NCI-H460 (cell line): ENCODE data around the gene KLKB1. TPM values are rescaled to one million over a fixed set of nuclear protein-coding genes. Genes with fewer than 3 reads are reported as not detected.
"Not testable (repeated sequence)": the region's sequence is repeated elsewhere in the genome, so short reads cannot be mapped to it uniquely, and the experiment has no call there.

ENCODE experiments used
- DNase-seq: peaks from one replicate; pipeline ENCODE4 v3.0.0-alpha.2; 2016; ENCODE audit warnings: low read depth; ENCODE audit errors: extremely low read depth
- total RNA-seq: library from RNA; depleted of rRNA; stranded (reverse); fragments of >200 nt; shearing (Covaris generic); gene quantifications from 2 replicates; pipeline ENCODE4 v1.2.3, GENCODE V29; 2014

KLKB1 gene
- total RNA-seq, 1 experiment from 2014 or later: 0.15 TPM

GRCh38 chr4:186226521-186227189 is 652 bp upstream of the KLKB1 start:
- no peak for DNase-seq

GRCh38 chr4:186227744-186228513 is 622 bp downstream of the KLKB1 start:
- DNase-seq: no peak

- DNase-seq: no peak
Measured at GRCh38 chr4:186228514-186228894, 1.2 kb downstream of the KLKB1 start.

GRCh38 chr4:186234367-186234766 is 7.1 kb downstream of the KLKB1 start:
- no peak for DNase-seq

- no peak for DNase-seq
Measured at GRCh38 chr4:186236126-186236525, 8.8 kb downstream of the KLKB1 start.

DNA sequence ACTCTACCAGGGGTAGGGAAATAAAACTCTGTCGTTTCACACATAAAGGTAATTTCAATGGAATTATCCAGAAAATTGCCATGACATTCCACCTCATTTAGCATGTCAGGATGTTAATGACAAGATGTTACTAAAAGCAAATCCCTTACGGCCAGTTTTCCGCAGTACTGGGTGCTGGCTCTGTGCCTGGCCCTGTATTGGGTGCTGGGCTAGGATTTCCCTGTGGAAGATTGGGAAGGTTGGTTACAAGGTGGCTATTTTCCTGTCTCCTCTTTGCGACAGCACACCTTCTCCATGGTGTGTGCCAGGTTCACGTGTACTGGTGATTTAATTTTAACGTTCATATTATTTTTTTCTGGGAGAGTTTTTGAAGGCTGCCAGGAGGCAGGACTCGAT is 13.1 kb downstream of the KLKB1 start:
- DNase-seq: no peak

- DNase-seq: no peak
Measured at GRCh38 chr4:186240848-186241491, 13.7 kb downstream of the KLKB1 start.

DNA sequence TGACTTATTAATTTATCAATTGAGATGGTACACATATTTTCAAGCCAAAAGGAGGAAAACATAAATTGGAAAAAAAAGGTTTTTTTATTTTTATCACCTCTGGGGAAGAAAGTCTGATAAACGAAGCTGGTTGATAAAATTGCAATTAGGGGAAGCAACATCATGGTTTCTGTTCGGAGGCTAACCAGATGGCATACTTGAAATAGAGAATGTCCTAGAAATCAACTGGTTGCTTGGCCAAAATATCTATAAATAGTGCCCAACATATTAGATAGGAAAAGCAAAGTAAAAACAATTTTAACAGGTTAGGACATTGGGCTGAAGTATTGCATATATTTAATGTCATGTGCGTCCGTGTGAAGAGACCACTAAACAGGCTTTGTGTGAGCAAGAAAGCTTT is 14.3 kb downstream of the KLKB1 start:
- no peak for DNase-seq

- not testable (repeated sequence) for DNase-seq
Measured at GRCh38 chr4:186242031-186242430, 14.7 kb downstream of the KLKB1 start.

GRCh38 chr4:186243331-186243730 is 16.0 kb downstream of the KLKB1 start:
- no peak for DNase-seq

DNA sequence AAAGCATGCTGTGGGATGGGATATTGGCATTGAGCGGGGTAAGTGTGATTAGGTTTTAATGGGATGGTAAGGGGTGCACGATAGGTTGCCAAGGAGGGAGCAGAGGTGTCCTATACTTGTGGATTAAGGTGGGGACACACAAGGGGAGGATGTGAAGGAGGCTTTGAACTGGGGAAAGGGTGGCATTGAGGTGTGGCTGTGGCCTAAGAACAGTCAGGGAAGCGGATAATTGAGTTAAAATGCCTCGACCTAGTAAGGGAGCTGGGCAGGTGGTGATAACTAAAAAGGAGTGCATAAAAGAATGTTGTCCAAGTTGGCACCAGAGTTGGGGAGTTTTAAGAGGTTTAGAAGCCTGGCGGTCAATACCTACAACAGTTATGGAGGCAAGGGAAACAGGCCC is 17.5 kb downstream of the KLKB1 start:
- DNase-seq: no peak

GRCh38 chr4:186247062-186247752 is 19.9 kb downstream of the KLKB1 start:
- DNase-seq: not testable (repeated sequence)

DNA sequence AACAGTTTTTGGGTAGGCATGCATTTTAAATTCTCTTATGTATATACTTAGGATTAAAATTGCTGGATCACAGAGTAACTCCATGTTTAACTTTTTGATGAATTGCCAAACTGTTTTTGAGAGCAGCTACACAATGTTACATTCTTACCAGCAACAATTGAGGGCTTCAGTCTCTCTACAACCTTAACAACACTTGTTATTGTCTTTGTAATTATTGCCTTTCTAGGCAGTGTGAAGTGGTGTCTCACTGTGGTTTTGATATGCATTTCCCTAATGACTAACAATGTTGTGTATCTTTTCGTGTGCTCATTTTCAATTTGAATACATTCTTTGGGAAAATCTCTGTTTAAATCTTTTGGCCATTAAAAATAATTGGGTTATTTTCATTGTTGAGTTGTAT is 21.3 kb downstream of the KLKB1 start:
- DNase-seq: no peak

GRCh38 chr4:186249785-186250754 is 22.8 kb downstream of the KLKB1 start:
- DNase-seq: no peak

- DNase-seq: no peak
Measured at GRCh38 chr4:186250760-186251159, 23.5 kb downstream of the KLKB1 start.

DNA sequence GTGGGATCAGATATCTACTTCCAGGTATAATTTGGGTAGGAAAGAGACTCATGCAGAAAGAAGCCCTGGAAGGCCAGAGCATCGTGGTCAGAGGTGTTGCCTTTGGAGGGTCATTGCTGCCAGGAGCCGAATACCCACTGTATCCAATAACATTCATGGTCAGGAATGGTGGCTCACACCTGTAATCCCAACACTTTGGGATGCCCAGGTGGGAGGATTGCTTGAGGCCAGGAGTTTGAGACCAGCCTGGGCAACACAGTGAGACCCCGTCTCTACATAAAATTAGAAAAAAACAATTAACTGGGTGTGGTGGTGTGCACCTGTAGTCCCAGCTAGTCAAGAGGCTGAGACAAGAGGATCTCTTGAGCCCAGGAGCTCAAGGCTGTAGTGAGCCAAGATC is 27.8 kb downstream of the KLKB1 start:
- DNase-seq: no peak

DNA sequence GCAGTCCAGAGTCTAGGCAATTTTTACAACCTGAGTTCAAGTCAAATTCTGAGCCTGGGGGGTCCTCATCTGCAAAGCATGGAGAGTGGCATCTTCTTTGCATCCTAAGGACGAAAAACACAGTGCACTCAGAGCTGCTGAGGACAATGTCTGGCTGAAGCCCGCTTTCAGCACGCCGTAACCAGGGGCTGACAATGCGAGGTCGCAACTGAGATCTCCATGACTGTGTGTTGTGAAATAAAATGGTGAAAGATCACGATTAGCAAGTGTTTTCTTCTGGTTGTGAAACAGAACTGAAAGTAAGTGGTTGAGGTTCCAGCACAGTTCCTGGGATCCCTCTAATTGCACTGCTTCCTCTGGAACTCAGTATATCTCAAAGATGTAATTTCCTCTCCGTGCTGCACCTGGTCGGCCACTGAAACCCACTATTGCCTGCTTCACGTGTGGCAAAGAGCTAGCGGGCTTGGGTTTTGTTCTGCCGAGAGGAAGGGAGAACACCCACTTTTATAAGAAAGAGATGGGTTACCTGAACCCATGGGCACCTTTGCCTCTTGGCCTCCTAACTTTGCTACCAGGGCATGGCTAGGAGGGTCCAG is 31.0 kb downstream of the KLKB1 start:
- no peak for DNase-seq

GRCh38 chr4:186260117-186260503 is 32.8 kb downstream of the KLKB1 start:
- no peak for DNase-seq

- no peak for DNase-seq
Measured at GRCh38 chr4:186260504-186261448, 33.5 kb downstream of the KLKB1 start.
